GM06990 (cell line): ENCODE data around the gene TP53TG5.

Source experiments
- DNase-seq: peaks from one replicate; pipeline ENCODE4 v3.0.0-alpha.2; 2011; ENCODE audit not compliant: insufficient read length; ENCODE audit errors: extremely low read depth
- H3K27me3 ChIP-seq: replicated peaks from 2 replicates; pipeline ENCODE4 v1.6.0; 2011; ENCODE audit warnings: low read length; ENCODE audit not compliant: control insufficient read depth, insufficient read depth
- H3K36me3 ChIP-seq: 2 replicates; pipeline ENCODE4 v1.5.1; 2011; ENCODE audit warnings: low read length; ENCODE audit not compliant: control insufficient read depth, insufficient read depth
- H3K4me3 ChIP-seq: replicated peaks from 2 replicates; pipeline ENCODE4 v1.5.1; 2011; ENCODE audit warnings: low read depth, mild to moderate bottlenecking, control low read depth, low read length
- TF ChIP-seq, protein P1 (sequence below): IDR thresholded peaks from 2 replicates; pipeline ENCODE4 v1.5.1; 2011; ENCODE audit warnings: low read length, control low read depth, mild to moderate bottlenecking, inconsistent platforms; ENCODE audit not compliant: insufficient read depth, poor library complexity, severe bottlenecking

TP53TG5 gene

DNA sequence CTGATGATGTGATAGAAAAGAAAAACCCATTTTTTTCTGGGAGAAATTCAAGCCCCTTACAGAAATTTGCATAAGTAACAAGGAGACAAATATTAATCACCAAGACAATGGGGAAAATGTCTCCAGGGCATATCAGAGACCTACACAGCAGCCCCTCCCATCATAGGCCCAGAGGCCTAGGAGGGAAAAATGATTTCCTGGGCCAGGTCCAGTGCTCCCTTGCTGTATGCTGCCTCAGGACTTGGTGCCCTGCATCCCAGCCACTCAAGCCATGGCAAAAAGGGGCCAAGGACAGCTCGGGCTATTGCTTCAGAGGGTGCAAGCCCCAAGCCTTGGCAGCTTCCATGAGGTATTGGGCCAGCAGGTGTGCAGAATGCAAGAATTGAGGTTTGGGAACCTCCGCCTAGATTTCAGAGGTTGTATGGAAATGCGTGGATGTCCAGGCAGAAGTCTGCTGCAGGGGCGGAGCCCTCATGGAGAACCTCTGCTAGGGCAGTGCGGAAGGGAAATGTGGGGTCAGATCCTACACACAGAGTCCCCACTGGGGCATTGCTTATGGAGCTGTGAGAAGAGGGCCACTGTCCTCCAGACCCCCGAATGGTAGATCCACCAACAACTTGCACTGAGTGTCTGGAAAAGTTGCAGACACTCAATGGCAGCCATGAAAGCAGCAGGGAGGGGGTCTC lies 22.4 kb upstream of the TP53TG5 start:
- no peak overlapping the region for H3K4me3 ChIP-seq
- TF ChIP-seq, protein P1, sequence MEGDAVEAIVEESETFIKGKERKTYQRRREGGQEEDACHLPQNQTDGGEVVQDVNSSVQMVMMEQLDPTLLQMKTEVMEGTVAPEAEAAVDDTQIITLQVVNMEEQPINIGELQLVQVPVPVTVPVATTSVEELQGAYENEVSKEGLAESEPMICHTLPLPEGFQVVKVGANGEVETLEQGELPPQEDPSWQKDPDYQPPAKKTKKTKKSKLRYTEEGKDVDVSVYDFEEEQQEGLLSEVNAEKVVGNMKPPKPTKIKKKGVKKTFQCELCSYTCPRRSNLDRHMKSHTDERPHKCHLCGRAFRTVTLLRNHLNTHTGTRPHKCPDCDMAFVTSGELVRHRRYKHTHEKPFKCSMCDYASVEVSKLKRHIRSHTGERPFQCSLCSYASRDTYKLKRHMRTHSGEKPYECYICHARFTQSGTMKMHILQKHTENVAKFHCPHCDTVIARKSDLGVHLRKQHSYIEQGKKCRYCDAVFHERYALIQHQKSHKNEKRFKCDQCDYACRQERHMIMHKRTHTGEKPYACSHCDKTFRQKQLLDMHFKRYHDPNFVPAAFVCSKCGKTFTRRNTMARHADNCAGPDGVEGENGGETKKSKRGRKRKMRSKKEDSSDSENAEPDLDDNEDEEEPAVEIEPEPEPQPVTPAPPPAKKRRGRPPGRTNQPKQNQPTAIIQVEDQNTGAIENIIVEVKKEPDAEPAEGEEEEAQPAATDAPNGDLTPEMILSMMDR: no peak
- DNase-seq: no peak
- H3K27me3 ChIP-seq: peaks cover under 1% of the 10 kb centered on the region
- H3K36me3 ChIP-seq: no peaks in the 10 kb centered on the region

DNA sequence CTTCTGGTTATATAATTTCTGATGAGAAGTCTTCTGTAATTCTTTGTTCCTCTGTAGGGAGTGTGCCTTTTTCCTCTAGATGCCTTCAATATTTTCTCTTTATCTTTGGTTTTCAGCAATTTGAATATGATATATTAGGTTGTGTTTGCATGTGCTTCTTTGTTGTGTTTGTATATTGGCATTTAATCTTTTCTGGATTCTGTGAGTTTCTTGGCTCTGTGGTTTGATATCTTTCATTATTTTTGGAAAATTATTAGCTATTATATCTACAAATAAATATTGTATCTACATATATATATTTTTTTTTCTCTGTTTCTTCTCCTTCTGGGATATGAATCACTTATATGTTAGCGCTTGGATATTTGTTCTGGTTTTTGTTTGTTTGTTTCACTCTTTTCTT lies 20.9 kb upstream of the TP53TG5 start:
- Histone ChIP-seq H3K27me3 (no peaks in the 10 kb centered on the region), H3K4me3 (no peak overlapping the region), H3K36me3 (no peaks in the 10 kb centered on the region)
- no peak for DNase-seq
- TF ChIP-seq, protein P1: no peak

GRCh38 chr20:45395114-45395415 lies 16.9 kb upstream of the TP53TG5 start:
- no peak overlapping the region for H3K4me3 ChIP-seq
- no peak for DNase-seq
- TF ChIP-seq, protein P1: no peak
- no peaks in the 10 kb centered on the region for H3K36me3 ChIP-seq
- H3K27me3 ChIP-seq: no peaks in the 10 kb centered on the region

DNA sequence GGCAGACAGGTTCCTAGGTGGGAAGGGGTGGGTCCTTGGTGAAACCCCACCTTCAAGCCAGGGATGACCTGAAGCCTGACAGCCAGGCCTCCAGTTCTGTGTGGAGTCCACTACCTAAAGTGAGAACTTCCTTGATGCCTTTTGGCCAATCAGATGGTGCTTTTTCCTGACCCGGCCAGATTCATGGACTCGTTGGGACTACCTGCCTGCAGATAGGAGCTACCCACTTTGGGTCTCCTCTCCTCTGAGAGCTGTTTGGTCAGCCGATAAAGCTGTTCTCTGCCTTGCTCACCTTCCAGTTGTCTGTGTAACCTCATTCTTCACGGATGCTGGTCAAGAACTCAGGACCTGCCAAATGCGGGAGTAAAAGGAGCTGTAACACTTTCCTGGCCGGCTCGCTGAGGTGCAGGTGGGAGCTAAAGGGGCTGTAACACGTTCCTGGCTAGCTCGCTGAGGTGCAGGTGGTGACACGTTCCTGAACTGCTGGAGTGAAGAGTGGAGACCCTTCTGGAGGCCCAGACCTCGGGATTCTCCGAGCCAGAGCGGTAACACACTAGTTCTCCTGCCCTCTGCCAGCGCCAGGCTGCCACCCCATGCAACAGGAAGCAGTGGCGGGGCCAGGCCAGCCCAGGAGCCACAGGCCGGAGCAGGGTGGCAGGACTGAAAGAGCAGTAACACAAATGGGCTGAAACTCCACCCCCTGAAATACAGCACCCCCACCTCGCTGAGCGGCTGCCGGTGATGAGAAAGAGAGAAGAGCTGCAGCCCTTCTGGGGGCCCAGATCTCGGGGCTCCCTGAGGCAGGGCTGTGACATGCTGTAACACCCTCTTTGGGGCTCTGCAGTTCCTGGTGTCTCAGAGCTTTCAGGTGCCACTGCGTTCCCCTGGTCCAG lies 16.3 kb upstream of the TP53TG5 start:
- TF ChIP-seq, protein P1: no peak

DNA sequence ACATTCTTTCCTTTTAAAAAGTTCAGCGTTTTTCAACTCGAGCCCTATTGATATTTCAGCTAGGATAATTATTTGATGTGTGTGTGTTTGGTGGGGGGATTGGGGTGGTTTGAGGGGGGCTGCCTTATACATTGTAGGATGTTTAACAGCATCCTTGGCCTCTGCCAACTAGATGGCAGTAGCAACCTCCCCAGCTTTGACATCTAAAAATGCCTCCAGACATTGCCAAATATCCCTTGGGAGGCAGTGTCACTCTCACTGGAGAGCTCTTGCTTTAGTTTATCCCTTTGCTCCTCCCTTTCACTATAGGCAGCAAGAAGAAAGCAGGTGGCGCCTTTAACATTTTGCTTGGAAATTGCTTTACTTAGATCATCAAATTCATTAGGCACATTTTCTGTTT lies 14.6 kb upstream of the TP53TG5 start:
- Histone ChIP-seq H3K4me3 (no peak overlapping the region), H3K27me3 (no peaks in the 10 kb centered on the region), H3K36me3 (no peaks in the 10 kb centered on the region)
- DNase-seq: no peak
- TF ChIP-seq, protein P1: no peak

More for the DNA sequence above, 16.3 kb upstream of the TP53TG5 start:
- Histone ChIP-seq H3K4me3 (no peak overlapping the region), H3K36me3 (no peaks in the 10 kb centered on the region), H3K27me3 (no peaks in the 10 kb centered on the region)
- DNase-seq: no peak
